HL-60 (cell line): ENCODE data around the gene ALDH3A2.

Experiments used
- DNase-seq, 2 experiments: peaks; one replicate each; pipeline ENCODE4 v3.0.0-alpha.2; 2010 to 2020; ENCODE audit warnings: low read depth in 1 of 2, low spot score in 1 of 2
- H3K27ac ChIP-seq: fragments of 250-450 bp; sonication (Bioruptor Pico); replicated peaks from 2 replicates; pipeline ENCODE4 v1.5.1; 2020; ENCODE audit warnings: mild to moderate bottlenecking, moderate library complexity
- H3K27me3 ChIP-seq: fragments of 250-450 bp; sonication (Bioruptor Pico); 2 replicates; pipeline ENCODE4 v1.5.1; 2021; ENCODE audit warnings: mild to moderate bottlenecking, moderate library complexity; ENCODE audit not compliant: insufficient read depth, poor library complexity, severe bottlenecking
- H3K4me3 ChIP-seq: replicated peaks from 2 replicates; pipeline ENCODE4 v1.5.1; 2011; ENCODE audit warnings: mild to moderate bottlenecking, control low read depth, low read length; ENCODE audit not compliant: insufficient read depth
- GABPA ChIP-seq: IDR thresholded peaks from 2 replicates; pipeline ENCODE4 v1.6.1; 2012; ENCODE audit warnings: low read depth
- POLR2AphosphoS5 ChIP-seq: IDR thresholded peaks from 2 replicates; pipeline ENCODE4 v1.6.1; 2012; ENCODE audit warnings: low read depth
- SPI1 ChIP-seq: IDR thresholded peaks from 2 replicates; pipeline ENCODE4 v1.6.1; 2012; ENCODE audit warnings: low read depth, mild to moderate bottlenecking, borderline replicate concordance
- TF ChIP-seq, protein P1 (sequence below): IDR thresholded peaks from 2 replicates; pipeline ENCODE4 v1.6.1; 2012; ENCODE audit warnings: low read depth; ENCODE audit not compliant: insufficient replicate concordance
- TF ChIP-seq, protein P2 (sequence below): IDR thresholded peaks from one replicate; pipeline ENCODE4 v1.5.1; 2011; ENCODE audit warnings: low read length, control low read depth, inconsistent platforms; ENCODE audit not compliant: insufficient read depth

ALDH3A2 gene

DNA sequence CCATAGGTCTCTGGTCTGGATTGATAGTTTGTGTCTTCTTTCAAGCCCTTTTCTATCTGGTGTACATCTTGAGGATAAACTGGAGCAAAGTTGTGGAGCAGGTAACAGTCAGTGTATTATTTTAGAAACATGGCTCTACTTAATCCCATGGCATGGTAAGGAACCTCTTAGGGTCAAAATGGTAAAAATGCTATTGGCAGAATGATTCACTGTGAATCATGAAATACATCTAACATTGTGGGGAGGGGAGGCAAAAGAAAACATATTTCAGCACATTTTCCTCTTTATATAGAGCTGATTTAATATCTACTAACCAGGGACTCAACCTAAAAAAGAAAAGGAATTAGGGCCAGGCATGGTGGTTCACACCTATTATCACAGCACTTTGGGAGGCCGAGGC is 17.9 kb upstream of the ALDH3A2 start:
- H3K4me3 ChIP-seq, result no peak overlapping the region
- H3K27ac ChIP-seq, result no peak overlapping the region
- no peaks in the 10 kb centered on the region for H3K27me3 ChIP-seq
- TF ChIP-seq GABPA (no peak), POLR2AphosphoS5 (no peak), SPI1 (no peak)
- TF ChIP-seq, protein P1, sequence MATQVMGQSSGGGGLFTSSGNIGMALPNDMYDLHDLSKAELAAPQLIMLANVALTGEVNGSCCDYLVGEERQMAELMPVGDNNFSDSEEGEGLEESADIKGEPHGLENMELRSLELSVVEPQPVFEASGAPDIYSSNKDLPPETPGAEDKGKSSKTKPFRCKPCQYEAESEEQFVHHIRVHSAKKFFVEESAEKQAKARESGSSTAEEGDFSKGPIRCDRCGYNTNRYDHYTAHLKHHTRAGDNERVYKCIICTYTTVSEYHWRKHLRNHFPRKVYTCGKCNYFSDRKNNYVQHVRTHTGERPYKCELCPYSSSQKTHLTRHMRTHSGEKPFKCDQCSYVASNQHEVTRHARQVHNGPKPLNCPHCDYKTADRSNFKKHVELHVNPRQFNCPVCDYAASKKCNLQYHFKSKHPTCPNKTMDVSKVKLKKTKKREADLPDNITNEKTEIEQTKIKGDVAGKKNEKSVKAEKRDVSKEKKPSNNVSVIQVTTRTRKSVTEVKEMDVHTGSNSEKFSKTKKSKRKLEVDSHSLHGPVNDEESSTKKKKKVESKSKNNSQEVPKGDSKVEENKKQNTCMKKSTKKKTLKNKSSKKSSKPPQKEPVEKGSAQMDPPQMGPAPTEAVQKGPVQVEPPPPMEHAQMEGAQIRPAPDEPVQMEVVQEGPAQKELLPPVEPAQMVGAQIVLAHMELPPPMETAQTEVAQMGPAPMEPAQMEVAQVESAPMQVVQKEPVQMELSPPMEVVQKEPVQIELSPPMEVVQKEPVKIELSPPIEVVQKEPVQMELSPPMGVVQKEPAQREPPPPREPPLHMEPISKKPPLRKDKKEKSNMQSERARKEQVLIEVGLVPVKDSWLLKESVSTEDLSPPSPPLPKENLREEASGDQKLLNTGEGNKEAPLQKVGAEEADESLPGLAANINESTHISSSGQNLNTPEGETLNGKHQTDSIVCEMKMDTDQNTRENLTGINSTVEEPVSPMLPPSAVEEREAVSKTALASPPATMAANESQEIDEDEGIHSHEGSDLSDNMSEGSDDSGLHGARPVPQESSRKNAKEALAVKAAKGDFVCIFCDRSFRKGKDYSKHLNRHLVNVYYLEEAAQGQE, result no peak
- TF ChIP-seq, protein P2, sequence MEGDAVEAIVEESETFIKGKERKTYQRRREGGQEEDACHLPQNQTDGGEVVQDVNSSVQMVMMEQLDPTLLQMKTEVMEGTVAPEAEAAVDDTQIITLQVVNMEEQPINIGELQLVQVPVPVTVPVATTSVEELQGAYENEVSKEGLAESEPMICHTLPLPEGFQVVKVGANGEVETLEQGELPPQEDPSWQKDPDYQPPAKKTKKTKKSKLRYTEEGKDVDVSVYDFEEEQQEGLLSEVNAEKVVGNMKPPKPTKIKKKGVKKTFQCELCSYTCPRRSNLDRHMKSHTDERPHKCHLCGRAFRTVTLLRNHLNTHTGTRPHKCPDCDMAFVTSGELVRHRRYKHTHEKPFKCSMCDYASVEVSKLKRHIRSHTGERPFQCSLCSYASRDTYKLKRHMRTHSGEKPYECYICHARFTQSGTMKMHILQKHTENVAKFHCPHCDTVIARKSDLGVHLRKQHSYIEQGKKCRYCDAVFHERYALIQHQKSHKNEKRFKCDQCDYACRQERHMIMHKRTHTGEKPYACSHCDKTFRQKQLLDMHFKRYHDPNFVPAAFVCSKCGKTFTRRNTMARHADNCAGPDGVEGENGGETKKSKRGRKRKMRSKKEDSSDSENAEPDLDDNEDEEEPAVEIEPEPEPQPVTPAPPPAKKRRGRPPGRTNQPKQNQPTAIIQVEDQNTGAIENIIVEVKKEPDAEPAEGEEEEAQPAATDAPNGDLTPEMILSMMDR, result no peak
- DNase-seq, result no peak

DNA sequence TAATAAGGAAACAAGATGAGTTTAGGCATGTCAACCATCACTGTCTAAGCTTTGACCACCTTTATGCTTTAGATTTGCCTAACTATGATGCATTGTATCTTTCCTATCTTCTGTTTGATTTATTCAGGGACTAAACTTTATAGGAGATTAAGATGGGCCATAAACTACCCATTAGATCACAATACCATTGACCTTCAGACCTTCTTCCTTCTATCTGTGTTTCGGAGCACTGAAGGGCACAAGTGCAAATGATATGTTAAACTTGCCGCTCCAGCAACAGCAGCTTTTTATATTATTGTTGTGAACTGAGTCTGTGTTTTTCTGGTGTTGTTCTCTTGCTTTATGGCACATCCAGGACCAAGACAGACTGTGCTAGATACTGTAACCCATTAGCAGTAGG is 16.6 kb upstream of the ALDH3A2 start:
- DNase-seq, result no peak
- Histone ChIP-seq H3K27me3 (no peaks in the 10 kb centered on the region), H3K27ac (no peak overlapping the region), H3K4me3 (no peak overlapping the region)
- TF ChIP-seq, protein P1, result no peak
- no peak for TF ChIP-seq SPI1
- no peak for TF ChIP-seq GABPA
- TF ChIP-seq POLR2AphosphoS5, result no peak
- TF ChIP-seq, protein P2, result no peak

DNA sequence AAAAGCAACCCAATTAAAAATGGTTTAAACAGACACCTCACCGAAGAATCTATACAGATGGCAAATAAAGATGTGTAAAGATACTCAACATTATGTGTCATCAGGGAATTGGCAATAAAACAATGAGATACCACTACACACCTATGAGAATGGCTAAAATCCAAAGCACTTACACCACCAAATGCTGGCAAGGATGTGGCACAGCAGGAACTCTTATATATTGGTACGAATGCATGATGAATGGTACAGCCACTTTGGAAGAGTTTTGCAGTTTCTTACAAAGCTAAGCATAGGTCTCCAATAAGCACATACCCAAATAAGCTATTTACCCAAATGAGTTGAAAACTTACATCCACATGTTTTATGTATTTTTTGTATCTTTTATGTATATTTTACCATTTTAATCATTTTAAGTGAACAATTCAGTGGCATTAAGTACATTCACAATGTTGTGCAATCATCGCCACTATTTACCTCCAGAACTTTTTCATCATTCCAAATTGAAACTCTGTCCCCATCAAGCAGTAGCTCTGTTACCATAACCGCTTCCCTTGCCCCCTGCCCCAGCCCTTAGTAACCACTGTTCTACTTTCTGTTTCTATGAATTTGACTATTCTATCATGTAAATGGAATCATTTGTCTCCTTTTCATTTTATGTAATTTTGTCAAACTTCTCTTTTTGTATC is 6.7 kb upstream of the ALDH3A2 start:
- no peaks in the 10 kb centered on the region for H3K27me3 ChIP-seq
- no peak overlapping the region for H3K27ac ChIP-seq
- no peak overlapping the region for H3K4me3 ChIP-seq
- no peak for TF ChIP-seq SPI1
- TF ChIP-seq, protein P1, result no peak
- TF ChIP-seq, protein P2, result no peak
- TF ChIP-seq POLR2AphosphoS5, result no peak
- no peak for TF ChIP-seq GABPA
- no peak for DNase-seq
